Dendritic cell treated with granulocyte-macrophage colony-stimulating factor and Interleukin-4, amounts not matched to agents 40 ng/mL and 50 ng/mL, for 4 days (primary cell): ENCODE measurements around the gene PITHD1.
A peak's percentile ranks its signal among the peaks of the same experiment; 100 is the strongest.
"Not testable (repeated sequence)": the region's sequence is repeated elsewhere in the genome, so short reads cannot be mapped to it uniquely, and the experiment has no call there.

Experiments used
- H3K27ac Mint-ChIP-seq: one replicate; pipeline ENCODE4 v1.8.0; 2022; ENCODE audit warnings: mild to moderate bottlenecking, mixed read lengths
- H3K27me3 Mint-ChIP-seq: one replicate; pipeline ENCODE4 v1.8.0; 2022; ENCODE audit warnings: mild to moderate bottlenecking, mixed read lengths
- H3K36me3 Mint-ChIP-seq: one replicate; pipeline ENCODE4 v1.8.0; 2022; ENCODE audit warnings: low read depth, mixed read lengths
- H3K4me1 Mint-ChIP-seq: one replicate; pipeline ENCODE4 v1.8.0; 2022; ENCODE audit warnings: low read depth, mixed read lengths
- H3K4me3 Mint-ChIP-seq: one replicate; pipeline ENCODE4 v1.8.0; 2022; ENCODE audit warnings: mild to moderate bottlenecking, moderate library complexity, mixed read lengths
- H3K9me3 Mint-ChIP-seq: one replicate; pipeline ENCODE4 v1.8.0; 2022; ENCODE audit warnings: mixed read lengths
- intact Hi-C: fragments of 100-400 bp; cut with micrococcal nuclease; formaldehyde crosslinking; loops from one replicate; pipeline ENCODE4 v1.15.0; 2022

The PITHD1 gene, protein sequence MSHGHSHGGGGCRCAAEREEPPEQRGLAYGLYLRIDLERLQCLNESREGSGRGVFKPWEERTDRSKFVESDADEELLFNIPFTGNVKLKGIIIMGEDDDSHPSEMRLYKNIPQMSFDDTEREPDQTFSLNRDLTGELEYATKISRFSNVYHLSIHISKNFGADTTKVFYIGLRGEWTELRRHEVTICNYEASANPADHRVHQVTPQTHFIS

DNA sequence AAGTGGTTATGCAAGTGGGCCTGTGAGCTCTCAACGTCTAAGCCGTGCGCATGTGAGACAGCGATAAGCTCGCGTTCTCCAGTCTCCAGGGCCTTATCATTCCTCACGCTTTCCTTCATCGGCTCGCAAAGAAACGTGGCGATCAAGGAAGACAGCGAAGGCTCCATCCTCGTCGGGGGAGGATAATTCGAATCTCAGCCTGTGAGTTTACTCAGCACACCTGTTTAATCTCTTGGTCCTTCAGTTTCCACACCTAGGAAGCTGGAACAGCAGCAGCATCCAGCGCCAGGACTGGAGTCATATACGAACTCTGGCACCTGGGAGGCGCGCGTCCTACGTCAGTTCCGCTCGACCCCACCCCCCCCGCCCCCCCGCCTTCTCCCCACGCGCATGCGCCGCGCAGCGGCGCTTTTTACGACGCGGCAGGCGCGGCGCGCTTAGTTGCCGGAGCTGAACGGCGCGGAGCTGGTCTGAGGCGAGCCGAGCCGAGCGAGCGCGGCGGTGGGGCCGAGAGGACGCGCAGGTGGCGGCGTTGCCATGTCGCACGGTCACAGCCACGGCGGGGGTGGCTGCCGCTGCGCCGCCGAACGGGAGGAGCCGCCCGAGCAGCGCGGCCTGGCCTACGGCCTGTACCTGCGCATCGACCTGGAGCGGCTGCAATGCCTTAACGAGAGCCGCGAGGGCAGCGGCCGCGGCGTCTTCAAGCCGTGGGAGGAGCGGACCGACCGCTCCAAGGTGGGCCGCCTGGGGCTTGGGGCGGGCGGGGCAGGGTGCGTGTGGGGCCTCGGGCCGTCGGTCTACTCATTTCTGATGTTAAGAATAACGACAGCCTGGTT lies at the start of gene PITHD1:
Gene PITHD1, plus strand, starts transcription at position 440 of the 836 bp plus-strand sequence. Its CDS starts 98 bp downstream, at position 538.
- Mint-ChIP-seq H3K9me3 (no peaks in the 10 kb centered on the region), H3K36me3 (peaks cover 23% of the 10 kb centered on the region), H3K4me1 (peaks cover 13% of the 10 kb centered on the region), H3K4me3 (peak within 1 kb of the TSS; percentile 79), H3K27ac (peak within 1 kb of the TSS; percentile 83), H3K27me3 (no peaks in the 10 kb centered on the region)
- intact Hi-C loops = loop anchor here (1.0 to 10.0 kb wide), 2 partner anchors 13 to 87 kb away; partner anchors contain the start of genes FUCA1 and LYPLA2

- Mint-ChIP-seq H3K27ac (no peak overlapping the region), H3K4me3 (no peak overlapping the region), H3K9me3 (no peaks in the 10 kb centered on the region), H3K4me1 (peaks cover 39% of the 10 kb centered on the region), H3K36me3 (peaks cover 6% of the 10 kb centered on the region), H3K27me3 (no peaks in the 10 kb centered on the region)
- intact Hi-C loops = no loop called here
These were observed 45.6 kb upstream of the PITHD1 start for GRCh38 chr1:23732363-23733224.

- H3K9me3 Mint-ChIP-seq, H3K27ac Mint-ChIP-seq, H3K4me3 Mint-ChIP-seq, H3K27me3 Mint-ChIP-seq, H3K36me3 Mint-ChIP-seq, intact Hi-C loops: not testable (repeated sequence)
- peaks cover 32% of the 10 kb centered on the region for H3K4me1 Mint-ChIP-seq
These were observed 44.9 kb upstream of the PITHD1 start for GRCh38 chr1:23733281-23733680.

DNA sequence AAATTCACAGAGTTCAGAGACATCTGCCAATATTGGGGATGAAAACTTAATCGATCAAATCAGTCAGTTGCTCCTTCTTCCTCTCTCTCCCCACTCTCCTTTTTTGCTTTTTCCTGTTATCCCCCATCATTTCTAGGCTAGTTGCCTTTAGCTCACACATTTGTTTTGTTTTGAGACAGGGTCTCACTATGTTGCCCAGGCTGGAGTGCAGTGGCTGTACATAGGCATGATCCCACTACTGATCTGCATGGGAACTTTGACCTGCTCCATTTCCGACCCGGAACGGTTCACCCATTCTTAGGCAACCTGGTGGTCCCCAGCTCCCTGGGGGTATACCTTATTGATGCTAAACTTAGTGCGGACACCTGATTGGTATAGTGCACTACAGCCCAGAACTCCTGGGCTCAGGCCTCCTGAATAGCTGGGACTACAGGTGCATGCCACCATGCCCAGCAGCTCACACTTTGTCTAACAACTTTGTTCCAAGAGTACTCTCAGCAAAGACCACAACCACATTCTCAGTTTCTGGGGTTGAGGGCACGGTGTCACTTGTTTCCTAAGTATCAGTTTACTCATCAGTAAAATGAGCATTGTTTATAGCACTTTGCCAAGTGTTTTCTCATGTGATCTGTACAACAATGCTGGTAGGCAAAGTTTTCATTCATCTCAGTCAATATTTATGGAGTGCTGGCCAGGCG lies 41.6 kb upstream of the PITHD1 start:
- Mint-ChIP-seq H3K27ac (no peak overlapping the region), H3K9me3 (no peaks in the 10 kb centered on the region), H3K27me3 (no peaks in the 10 kb centered on the region), H3K4me3 (no peak overlapping the region), H3K4me1 (peaks cover 12% of the 10 kb centered on the region), H3K36me3 (peaks cover 6% of the 10 kb centered on the region)
- intact Hi-C loops = no loop called here

DNA sequence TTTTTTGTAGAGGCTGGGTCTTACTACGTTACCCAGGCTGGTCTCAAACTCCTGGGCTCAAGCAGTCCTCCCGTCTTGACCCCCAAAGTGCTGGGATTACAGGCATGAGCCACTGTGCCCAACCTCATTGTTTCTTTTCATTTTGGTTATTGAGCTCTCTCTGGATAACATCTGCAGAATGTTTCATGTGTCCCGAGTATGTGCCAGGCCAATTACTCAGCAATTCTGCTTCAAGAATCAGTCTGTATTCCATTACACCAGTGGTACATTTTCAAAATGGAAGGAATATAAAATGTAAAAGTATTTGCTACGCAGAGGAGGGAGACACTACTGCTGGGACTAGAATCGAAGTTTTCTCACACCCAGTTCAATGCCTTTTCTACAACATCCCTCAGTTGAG lies 36.6 kb upstream of the PITHD1 start:
- H3K27ac Mint-ChIP-seq = no peak overlapping the region
- peaks cover 24% of the 10 kb centered on the region for H3K36me3 Mint-ChIP-seq
- H3K9me3 Mint-ChIP-seq = no peaks in the 10 kb centered on the region
- no peak overlapping the region for H3K4me3 Mint-ChIP-seq
- intact Hi-C loops = loop anchor here (5.0 kb wide), 1 partner anchor 49 kb away; the partner anchor contains the start of gene RPL11
- peaks cover 25% of the 10 kb centered on the region for H3K4me1 Mint-ChIP-seq
- no peaks in the 10 kb centered on the region for H3K27me3 Mint-ChIP-seq

DNA sequence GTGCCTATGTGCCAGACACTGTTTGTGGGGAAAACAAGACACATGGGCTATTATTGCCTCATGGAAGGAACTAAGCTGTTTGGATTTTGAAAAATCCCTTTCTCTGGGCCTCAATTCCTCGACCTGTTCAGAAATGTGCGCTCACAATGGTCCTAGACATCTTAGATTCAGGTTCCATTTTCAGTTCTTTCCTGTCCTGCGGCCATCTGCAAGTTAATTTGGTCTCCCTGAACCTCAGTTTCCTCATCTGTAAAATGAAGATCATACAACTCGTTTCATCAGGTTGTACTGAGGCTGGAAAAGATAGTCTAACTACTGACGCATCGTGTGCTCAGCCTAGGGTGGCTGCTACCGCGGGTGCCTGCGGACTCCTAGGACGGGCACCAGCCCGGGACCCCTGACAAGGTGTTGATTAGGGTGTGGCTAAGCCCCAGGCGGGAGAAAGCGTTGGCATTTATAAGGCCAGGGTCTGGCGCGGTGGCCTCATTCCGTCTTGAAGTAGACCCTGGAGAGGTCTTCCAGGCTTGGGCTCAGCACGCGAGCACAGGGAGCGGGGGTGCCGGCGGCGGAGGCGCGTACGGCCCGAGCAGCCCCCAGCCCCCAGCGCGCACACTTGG lies 35.4 kb upstream of the PITHD1 start:
- no peaks in the 10 kb centered on the region for H3K9me3 Mint-ChIP-seq
- no peaks in the 10 kb centered on the region for H3K27me3 Mint-ChIP-seq
- peaks cover 36% of the 10 kb centered on the region for H3K4me1 Mint-ChIP-seq
- peak overlapping the region; percentile 93 for H3K4me3 Mint-ChIP-seq
- H3K27ac Mint-ChIP-seq = peak overlapping the region; percentile 91
- intact Hi-C loops = loop anchor here (5.0 kb wide), 1 partner anchor 50 kb away; the partner anchor contains the start of gene RPL11
- H3K36me3 Mint-ChIP-seq = peaks cover 34% of the 10 kb centered on the region

DNA sequence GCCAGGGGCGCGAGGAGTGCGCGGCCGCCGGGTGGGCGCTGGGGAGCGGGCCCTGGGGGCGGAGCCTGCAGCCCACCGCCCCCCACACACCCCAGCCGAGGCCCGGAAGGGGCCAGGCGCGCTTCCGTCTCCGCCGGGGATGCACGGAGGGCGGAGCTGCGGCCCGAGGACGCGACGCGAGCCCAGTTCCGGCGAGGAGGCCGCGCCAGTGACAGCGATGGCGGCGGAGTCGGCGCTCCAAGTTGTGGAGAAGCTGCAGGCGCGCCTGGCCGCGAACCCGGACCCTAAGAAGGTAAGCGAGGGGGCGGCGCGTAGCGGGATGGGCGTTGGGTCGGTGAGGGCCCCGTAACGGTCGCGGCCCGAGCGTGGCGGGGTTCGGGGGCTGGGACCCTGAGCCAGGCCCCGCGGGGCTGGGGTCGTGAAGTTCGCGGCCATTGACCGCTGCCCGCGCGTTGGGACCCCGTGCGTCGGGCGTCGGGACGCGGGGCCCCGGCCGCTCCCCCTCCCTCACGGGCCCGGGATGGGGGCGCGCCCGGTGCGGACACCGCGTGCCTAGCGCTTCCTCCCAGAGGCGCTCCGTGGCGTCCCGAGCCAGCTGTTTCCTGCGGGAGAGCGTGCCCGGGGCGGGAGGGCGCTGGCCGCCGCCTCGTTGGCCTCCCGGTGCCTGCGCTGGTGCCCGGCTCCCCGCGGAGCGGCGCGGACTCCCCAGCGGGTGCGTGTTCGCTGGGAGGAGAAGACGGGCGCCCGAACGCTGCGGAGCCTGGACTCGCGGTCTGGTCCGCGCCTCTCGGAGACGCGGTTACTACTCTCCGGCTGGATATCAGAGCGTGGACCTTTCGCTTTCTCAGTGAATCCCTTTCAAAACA lies 34.7 kb upstream of the PITHD1 start, which contains the start of gene ELOA:
Gene ELOA, plus strand, starts transcription at position 185 of the 866 bp plus-strand sequence. Its CDS starts 33 bp downstream, at position 218.
- intact Hi-C loops = loop anchor here (5.0 kb wide), 1 partner anchor 51 kb away; the partner anchor contains the start of gene RPL11
- peaks cover 43% of the 10 kb centered on the region for H3K4me1 Mint-ChIP-seq
- H3K36me3 Mint-ChIP-seq = peaks cover 35% of the 10 kb centered on the region
- no peaks in the 10 kb centered on the region for H3K27me3 Mint-ChIP-seq
- H3K9me3 Mint-ChIP-seq = no peaks in the 10 kb centered on the region
- H3K27ac Mint-ChIP-seq = peak within 1 kb of the TSS; percentile 91
- peak within 1 kb of the TSS; percentile 93 for H3K4me3 Mint-ChIP-seq

GRCh38 chr1:23745515-23745914 lies 32.7 kb upstream of the PITHD1 start:
- Mint-ChIP-seq H3K4me3 (no peak overlapping the region), H3K27ac (no peak overlapping the region), H3K9me3 (no peaks in the 10 kb centered on the region), H3K36me3 (peaks cover 51% of the 10 kb centered on the region), H3K4me1 (peaks cover 49% of the 10 kb centered on the region), H3K27me3 (no peaks in the 10 kb centered on the region)
- intact Hi-C loops = no loop called here

- intact Hi-C loops = no loop called here
- H3K36me3 Mint-ChIP-seq = peaks cover 73% of the 10 kb centered on the region
- H3K27me3 Mint-ChIP-seq = no peaks in the 10 kb centered on the region
- no peak overlapping the region for H3K4me3 Mint-ChIP-seq
- H3K4me1 Mint-ChIP-seq = peaks cover 37% of the 10 kb centered on the region
- no peak overlapping the region for H3K27ac Mint-ChIP-seq
- no peaks in the 10 kb centered on the region for H3K9me3 Mint-ChIP-seq
These were observed 30.2 kb upstream of the PITHD1 start for GRCh38 chr1:23748016-23748415.

DNA sequence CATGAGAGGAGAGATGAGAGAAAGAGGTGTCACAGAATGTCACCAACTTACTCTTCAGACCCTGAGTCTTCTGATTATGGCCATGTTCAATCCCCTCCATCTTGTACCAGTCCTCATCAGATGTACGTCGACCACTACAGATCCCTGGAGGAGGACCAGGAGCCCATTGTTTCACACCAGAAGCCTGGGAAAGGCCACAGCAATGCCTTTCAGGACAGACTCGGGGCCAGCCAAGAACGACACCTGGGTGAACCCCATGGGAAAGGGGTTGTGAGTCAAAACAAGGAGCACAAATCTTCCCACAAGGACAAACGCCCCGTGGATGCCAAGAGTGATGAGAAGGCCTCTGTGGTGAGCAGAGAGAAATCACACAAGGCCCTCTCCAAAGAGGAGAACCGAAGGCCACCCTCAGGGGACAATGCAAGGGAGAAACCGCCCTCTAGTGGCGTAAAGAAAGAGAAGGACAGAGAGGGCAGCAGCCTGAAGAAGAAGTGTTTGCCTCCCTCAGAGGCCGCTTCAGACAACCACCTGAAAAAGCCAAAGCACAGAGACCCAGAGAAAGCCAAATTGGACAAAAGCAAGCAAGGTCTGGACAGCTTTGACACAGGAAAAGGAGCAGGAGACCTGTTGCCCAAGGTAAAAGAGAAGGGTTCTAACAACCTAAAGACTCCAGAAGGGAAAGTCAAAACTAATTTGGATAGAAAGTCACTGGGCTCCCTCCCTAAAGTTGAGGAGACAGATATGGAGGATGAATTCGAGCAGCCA lies 27.0 kb upstream of the PITHD1 start:
- no peaks in the 10 kb centered on the region for H3K9me3 Mint-ChIP-seq
- no peak overlapping the region for H3K4me3 Mint-ChIP-seq
- H3K27ac Mint-ChIP-seq = peak overlapping the region; percentile 18
- peaks cover 25% of the 10 kb centered on the region for H3K4me1 Mint-ChIP-seq
- intact Hi-C loops = loop anchor here (5.0 kb wide), 1 partner anchor 34 kb away; no protein-coding TSS in a partner anchor
- H3K27me3 Mint-ChIP-seq = no peaks in the 10 kb centered on the region
- peaks cover 90% of the 10 kb centered on the region for H3K36me3 Mint-ChIP-seq

GRCh38 chr1:23751815-23752200 lies 26.4 kb upstream of the PITHD1 start:
- Mint-ChIP-seq H3K27ac (peak overlapping the region; percentile 18), H3K36me3 (peaks cover 90% of the 10 kb centered on the region)

More at GRCh38 chr1:23751815-23752200, 26.4 kb upstream of the PITHD1 start:
- Mint-ChIP-seq H3K4me3 (no peak overlapping the region), H3K9me3 (no peaks in the 10 kb centered on the region), H3K27me3 (no peaks in the 10 kb centered on the region), H3K4me1 (peaks cover 22% of the 10 kb centered on the region)
- intact Hi-C loops = loop anchor here (5.0 kb wide), 1 partner anchor 35 kb away; no protein-coding TSS in a partner anchor
